GM19452 (cell line): ENCODE results near the gene ZYG11A.
A peak's percentile ranks its signal among the peaks of the same experiment; 100 is the strongest.
"Not testable (repeated sequence)": the region's sequence is repeated elsewhere in the genome, so short reads cannot be mapped to it uniquely, and the experiment has no call there.

Experiments used
- ATAC-seq: cut with Tn5 transposase; IDR thresholded peaks from one replicate; pipeline ENCODE4 v1.9.1; 2021; ENCODE audit not compliant: unreplicated experiment

Gene ZYG11A

DNA sequence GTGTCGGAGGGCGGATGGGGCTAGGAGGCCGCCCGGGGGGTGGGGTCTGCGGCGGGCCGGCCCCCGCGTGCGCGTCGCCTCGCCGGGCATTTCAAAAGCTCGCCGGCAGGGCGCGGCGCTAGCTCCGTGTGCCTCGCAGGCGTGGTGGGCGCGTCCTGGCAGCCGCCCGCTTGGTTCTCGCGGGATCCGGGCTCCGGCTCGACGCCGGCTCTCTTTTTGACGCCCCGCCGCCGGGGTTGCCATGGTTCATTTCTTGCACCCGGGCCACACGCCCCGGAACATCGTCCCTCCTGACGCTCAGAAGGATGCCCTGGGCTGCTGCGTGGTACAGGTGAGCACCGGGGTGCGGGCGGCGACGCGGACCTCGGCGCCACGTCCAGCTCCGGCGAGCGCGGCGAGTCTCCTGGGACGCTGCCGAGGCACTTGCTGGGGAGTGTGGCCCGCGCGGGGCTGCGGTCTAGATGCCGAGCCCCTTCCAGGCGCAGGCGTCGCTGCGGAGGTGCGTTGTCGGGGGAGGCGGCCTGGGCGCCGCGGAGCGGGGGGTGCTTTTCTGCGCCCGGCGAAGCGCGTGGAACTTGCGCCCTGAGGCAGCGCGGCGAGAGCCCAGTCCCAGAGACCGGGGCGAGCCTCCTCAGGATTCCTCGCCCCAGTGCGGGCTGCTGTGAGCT lies at the start of gene ZYG11A:
Gene ZYG11A, plus strand, starts transcription at position 118 of the 668 bp plus-strand sequence. Its CDS starts 124 bp downstream, at position 242.
- ATAC-seq: peak; percentile 85

GRCh38 chr1:52793717-52794116 lies 48.8 kb upstream of the ZYG11A start:
- ATAC-seq: not testable (repeated sequence)

GRCh38 chr1:52795464-52795863 lies 47.1 kb upstream of the ZYG11A start:
- ATAC-seq: no peak

- no peak for ATAC-seq
Observed at GRCh38 chr1:52798331-52798730, 44.2 kb upstream of the ZYG11A start.

DNA sequence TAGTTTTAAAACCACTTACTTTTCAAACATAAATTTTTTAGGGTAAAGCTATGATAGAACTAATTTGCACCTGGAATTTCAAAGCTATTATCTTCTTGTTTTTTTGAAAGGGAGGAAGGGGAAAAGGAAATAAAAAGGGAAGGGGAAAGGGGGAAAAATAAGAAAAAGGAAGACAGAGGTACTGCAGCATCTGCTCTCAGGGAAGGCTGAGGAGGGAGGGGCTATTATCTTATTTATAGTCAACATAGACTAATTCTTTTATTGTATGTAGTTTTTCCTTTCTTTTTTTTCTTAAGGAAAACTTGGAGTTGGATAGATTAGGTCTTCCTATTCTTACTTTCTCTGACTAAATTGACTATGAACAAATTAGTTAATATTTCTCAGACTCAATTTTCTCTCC lies 41.5 kb upstream of the ZYG11A start:
- ATAC-seq: no peak

DNA sequence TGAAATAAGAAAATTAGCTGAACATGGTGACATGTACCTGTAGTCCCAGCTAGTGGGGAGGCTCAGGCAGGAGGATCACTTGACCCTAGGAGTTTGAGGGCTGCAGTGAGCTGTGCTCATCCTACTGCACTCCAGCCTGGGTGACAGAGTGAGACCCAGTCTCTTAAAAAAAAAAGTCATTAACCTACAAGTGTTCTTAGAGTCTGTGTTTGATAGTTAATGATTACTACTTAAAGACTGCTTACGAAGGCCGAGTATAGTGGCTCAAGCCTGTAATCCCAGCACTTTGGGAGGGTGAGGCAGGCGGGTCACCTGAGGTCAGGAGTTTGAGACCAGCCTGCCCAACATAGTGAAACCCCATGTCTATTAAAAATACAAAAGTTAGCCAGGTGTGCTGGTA lies 38.5 kb upstream of the ZYG11A start:
- not testable (repeated sequence) for ATAC-seq

GRCh38 chr1:52814465-52814864 lies 28.1 kb upstream of the ZYG11A start:
- ATAC-seq: no peak

- not testable (repeated sequence) for ATAC-seq
Observed at GRCh38 chr1:52820830-52821229, 21.7 kb upstream of the ZYG11A start.

DNA sequence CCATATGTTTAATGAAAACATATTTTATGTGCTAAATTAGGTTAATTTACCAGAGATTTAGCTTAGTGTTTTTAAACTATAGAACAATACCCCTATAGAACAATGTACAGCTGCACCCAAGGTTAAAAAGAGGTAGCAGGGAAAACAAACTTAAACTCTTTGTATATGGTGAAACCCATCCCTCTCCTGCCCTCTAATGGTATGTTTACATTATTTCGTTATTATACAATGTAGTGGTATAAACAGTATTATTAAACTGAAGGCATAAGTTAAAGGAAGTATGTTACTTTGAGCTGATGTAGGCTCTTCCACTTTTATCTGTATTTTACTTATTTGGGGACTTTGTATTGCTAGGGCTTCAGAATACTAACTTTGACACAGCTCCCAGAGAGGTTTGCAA lies 16.7 kb upstream of the ZYG11A start:
- no peak for ATAC-seq

DNA sequence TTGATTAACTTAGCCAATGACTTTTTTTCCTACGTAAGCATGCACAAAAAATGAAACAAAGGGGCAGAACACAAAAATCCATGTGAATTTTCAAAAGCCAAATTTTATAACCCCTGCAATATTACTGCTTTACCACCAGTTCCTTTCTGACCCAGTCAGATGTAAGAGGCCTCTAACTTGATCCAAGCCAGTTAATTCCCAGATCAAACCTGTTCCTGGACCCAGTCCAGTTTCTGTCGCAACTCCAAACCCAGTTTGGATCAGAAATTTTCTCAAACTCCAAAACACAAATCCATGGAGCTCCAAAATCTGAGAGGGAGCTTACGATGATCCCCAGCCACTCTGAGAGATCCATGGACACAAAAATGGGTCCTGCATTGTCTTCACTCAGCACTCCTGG lies 7.8 kb upstream of the ZYG11A start:
- no peak for ATAC-seq

DNA sequence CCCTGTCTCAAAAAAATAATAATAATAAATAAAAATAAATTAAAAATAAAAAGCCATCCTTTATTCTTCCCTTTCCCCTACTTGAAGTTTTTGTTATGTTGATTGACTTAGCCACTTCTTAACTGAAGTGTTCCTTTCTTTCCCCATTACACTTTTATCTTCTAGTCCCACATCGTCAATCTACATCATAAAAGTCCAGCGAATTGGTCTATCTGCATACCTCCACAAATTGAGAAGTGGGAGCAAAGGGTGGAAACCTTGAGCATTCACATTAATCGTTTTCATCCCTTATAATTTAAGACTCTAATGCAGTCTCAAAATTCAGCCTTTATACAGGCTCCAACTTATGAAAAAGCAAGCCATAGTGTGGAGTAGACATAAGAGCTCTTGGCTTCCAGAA lies 6.5 kb upstream of the ZYG11A start:
- ATAC-seq: no peak

DNA sequence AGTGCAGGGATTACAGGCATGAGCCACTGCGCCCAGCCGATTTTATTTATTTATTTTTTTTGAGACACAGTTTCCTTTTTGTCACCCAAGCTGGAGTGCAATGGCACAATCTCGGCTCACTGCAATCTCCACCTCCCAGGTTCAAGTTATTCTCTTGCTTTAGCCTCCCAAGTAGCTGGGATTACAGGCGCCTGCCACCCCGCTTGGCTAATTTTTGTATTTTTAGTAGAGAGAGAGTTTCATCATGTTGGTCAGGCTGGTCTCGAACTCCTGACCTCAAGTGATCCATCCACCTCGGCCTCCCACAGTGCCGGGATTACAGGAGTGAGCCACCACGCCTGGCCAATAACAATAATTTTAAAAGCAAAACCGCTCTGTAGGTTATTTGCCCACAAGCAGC lies 3.4 kb upstream of the ZYG11A start:
- not testable (repeated sequence) for ATAC-seq

DNA sequence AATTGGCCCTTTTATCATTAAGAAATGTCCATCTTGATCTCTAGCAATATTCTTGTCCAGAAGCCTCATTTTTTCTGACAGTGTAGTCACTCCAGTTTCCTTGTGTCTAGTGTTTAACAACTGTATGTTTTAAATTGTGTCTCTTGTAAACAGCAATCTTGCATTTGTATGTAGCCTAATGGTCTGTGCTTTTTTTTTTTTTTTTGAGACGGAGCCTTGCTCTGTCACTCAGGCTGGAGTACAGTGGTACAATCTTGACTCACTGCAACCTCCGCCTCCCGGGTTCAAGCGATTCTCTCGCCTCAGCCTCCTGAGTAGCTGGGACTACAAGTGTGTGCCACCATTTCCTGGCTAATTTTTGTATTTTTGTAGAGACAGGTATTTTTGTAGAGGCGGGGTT lies 2.6 kb downstream of the ZYG11A start:
- not testable (repeated sequence) for ATAC-seq

GRCh38 chr1:52848423-52848822 lies 5.9 kb downstream of the ZYG11A start:
- ATAC-seq: no peak

DNA sequence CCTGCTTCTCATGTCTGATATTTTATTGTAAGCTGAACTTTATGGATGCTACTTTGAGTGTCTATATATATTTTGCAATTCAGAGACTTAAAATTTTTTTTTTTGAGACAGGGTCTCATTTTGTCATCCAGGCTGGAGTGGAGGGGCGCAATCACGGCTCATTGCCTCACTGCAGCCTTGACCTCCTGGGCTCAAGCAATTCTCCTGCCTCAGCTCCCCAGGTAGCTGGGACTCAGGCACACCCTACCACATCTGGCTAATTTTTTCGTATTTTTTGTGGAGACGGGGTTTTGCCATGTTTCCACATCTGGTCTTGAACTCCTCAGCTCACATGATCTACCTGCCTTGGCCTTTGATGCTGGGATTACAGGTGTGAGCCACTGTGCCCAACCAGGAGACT lies 8.4 kb downstream of the ZYG11A start:
- no peak for ATAC-seq

DNA sequence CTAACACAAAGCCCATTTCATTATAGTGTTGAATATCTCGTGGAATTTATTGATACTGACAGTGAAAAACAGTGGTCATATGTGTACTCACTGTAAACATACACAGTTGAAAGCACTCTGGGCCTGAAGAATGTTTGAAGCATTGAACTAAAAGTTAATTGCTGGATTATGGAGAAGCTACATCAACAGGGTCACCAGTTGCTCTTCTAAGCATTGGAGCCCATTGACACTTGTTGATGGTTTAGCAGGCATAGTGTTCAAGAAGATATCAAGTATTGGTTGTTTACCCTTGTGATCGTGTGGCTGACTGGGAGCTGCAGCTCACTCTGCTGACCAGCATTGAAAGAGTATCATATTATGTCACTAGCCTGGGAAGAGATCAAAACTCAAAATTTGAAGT lies 10.3 kb downstream of the ZYG11A start:
- no peak for ATAC-seq

- no peak for ATAC-seq
Observed at GRCh38 chr1:52855584-52855983, 13.0 kb downstream of the ZYG11A start.

- no peak for ATAC-seq
Observed at GRCh38 chr1:52856026-52856425, 13.5 kb downstream of the ZYG11A start.

- ATAC-seq: no peak
Observed at GRCh38 chr1:52857443-52857842, 14.9 kb downstream of the ZYG11A start.

GRCh38 chr1:52862666-52863458 lies 20.3 kb downstream of the ZYG11A start:
- ATAC-seq: no peak

DNA sequence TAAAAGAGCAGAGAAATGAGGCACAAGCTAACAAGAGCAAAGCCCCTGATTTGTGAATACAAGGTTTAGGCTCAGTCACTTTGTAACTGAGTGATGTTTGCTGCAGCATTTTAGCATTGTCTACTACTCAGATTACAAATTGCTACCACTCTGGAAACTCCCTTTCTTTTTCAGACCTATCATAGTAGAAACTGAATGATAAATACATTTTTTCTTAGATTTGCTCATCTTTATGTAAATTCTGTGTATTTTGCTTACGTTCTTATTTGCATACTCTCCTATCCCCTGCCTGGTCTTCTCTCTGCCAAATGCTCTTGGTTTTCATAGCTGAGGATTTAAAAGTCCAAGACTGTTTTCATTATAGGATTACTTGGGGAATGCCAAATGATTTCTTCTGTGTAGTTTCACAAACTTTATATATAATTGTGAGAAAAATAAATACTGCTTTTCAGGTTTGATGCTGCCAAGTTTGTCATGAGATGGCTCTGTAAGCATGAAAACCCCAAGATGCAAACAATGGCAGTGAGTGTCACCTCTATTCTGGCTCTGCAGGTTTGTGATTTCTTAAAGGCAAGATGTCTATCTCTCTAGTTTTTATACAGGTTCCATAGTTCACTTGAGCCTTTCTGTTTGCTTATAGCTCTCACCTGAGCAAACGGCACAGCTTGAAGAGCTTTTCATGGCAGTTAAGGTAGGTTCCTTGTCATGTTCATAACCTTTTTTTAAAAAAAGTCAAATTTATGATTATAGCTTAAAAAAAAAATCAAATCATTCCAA lies 24.7 kb downstream of the ZYG11A start:
- ATAC-seq: peak; percentile 96

DNA sequence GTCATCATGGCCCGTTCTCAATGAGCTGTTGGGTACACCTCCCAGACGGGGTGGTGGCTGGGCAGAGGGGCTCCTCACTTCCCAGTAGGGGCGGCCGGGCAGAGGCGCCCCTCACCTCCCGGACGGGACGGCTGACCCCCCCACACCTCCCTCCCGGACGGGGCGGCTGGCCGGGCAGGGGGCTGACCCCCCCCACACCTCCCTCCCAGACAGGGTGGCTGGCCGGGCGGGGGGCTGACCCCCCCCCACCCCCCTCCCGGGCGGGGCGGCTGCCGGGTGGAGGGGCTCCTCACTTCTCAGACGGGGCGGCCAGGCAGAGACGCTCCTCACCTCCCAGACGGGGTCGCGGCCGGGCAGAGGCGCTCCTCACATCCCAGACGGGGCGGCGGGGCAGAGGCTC lies 27.2 kb downstream of the ZYG11A start:
- ATAC-seq: not testable (repeated sequence)
